Stimulated activated CD4-positive, alpha-beta T cell treated with anti-CD3 and anti-CD28 coated beads, Interleukin-1b, Interleukin-23, amount 100 ng/mL, for 48 hours (primary cell): ENCODE data around the gene STARD3.
"Not testable (repeated sequence)": the region's sequence is repeated elsewhere in the genome, so short reads cannot be mapped to it uniquely, and the experiment has no call there.

Experiments used
- DNase-seq: peaks from one replicate; pipeline ENCODE4 v3.0.0-alpha.2; 2020

The STARD3 gene

DNA sequence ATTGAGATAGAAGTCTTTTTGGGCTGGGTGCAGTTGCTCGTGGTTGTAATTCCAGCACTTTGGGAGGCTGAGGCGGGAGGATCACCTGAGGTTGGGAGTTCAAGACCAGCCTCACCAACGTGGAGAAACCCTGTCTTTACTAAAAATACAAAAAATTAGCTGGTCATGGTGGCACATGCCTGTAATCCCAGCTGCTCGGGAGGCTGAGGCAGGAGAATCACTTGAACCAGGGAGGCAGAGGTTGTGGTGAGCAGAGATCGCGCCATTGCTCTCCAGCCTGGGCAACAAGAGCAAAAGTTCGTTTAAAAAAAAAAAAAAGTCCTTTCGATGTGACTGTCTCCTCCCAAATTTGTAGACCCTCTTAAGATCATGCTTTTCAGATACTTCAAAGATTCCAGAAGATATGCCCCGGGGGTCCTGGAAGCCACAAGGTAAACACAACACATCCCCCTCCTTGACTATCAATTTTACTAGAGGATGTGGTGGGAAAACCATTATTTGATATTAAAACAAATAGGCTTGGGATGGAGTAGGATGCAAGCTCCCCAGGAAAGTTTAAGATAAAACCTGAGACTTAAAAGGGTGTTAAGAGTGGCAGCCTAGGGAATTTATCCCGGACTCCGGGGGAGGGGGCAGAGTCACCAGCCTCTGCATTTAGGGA lies 62.3 kb downstream of the STARD3 start:
- not testable (repeated sequence) for DNase-seq

DNA sequence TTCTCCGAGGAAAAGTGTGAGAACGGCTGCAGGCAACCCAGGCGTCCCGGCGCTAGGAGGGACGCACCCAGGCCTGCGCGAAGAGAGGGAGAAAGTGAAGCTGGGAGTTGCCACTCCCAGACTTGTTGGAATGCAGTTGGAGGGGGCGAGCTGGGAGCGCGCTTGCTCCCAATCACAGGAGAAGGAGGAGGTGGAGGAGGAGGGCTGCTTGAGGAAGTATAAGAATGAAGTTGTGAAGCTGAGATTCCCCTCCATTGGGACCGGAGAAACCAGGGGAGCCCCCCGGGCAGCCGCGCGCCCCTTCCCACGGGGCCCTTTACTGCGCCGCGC lies 62.8 kb downstream of the STARD3 start, which contains the start of gene ERBB2:
TSS of gene ERBB2 (plus strand) at position 247 of the 330 bp plus-strand sequence. CDS start 175 bp downstream, outside the sequence.
- DNase-seq: no peak

DNA sequence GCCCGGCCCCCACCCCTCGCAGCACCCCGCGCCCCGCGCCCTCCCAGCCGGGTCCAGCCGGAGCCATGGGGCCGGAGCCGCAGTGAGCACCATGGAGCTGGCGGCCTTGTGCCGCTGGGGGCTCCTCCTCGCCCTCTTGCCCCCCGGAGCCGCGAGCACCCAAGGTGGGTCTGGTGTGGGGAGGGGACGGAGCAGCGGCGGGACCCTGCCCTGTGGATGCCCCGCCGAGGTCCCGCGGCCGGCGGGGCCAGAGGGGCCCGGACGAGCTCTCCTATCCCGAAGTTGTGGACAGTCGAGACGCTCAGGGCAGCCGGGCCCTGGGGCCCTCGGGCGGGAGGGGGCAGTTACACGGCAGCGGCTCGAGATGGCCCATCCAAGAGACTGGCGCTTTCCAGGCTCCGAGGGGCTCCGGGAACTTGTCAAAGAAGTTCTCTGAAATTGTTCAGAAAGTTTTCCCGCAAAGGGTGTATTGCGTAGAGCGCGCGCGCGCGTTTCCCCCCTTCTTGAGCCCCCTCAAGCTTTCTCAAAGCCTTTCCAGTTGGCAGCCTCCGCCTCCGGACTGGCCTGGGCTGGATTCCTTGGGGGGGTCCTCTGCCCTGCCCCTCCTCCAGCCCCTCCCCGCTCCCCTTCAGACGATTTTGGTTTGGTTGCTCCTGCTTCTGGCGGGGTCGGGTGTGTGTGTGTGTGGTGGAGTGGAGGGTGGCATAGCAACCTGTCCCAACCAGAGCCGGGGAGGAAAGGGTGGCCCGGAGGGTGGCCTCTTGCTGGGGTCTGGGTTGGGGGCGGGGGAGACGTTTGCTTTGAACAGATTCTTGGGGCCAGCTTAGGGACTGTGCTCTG lies 63.4 kb downstream of the STARD3 start:
- no peak for DNase-seq

DNA sequence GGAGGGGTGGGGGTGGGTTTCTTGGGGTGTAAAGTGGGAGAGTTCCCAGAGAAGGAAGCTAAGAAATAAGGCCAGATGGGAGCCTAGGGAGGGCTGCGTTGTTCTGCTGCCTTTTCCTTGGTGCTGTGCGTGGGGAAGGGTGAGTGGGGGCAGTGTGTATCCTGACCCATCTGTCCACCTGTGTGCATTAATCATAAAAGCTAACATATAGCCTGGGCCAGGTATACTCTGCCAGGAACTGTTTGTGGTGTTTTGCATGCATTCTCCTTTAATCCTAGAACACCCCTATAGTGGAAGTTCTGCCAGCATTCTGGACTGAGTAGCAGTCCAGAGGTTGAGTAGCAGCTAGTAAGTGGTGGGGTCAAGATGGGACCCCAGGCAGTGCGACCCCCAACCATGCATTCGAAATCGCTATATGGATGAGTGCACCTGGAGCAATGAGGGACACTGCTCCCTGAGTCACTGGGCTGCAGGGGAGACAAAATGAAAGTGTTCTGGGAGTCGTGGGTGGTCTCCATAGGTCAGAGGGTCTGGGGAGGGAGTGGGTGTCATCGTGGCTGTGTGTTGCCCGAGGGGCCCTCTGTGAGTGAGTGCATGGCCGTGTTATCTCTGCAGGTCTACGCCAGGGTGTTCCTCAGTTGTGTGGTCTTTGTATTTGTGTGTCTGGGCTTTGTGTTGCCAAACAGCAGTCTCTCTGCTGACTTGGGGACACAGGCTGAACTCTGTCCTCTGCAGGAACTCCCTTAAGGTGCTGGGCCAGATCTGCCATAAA lies 64.3 kb downstream of the STARD3 start:
- DNase-seq: no peak

DNA sequence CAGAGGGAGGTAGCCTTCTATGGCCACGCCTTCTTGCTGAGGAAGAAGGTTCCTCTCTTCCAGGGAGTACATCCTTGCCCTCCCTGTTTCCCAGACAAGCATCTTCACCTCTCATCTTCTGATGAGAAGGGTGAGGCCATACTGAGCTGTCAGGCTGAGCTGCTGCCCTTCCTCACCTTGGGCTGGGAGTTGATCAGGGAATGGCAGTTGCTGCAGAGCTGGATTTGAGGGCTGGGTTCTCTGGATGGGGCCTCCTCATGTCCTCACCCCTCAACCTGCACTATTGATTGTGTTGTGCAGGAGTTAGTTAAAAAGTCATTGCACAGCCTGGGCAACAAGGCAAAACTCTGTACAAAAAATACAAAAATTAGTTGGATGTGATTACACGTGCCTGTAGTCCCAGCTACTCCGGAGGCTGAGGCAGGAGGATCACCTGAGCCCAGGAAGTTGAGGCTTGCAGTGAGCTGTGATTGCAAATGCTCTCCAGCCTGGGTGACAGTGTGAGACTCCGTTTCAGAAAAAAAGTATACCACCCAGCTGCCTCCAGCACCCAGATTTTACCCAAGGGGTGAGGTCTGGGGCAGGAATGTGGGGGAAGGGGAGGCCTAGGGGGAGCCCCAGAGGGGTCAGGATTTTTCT lies 65.0 kb downstream of the STARD3 start:
- DNase-seq: no peak

DNA sequence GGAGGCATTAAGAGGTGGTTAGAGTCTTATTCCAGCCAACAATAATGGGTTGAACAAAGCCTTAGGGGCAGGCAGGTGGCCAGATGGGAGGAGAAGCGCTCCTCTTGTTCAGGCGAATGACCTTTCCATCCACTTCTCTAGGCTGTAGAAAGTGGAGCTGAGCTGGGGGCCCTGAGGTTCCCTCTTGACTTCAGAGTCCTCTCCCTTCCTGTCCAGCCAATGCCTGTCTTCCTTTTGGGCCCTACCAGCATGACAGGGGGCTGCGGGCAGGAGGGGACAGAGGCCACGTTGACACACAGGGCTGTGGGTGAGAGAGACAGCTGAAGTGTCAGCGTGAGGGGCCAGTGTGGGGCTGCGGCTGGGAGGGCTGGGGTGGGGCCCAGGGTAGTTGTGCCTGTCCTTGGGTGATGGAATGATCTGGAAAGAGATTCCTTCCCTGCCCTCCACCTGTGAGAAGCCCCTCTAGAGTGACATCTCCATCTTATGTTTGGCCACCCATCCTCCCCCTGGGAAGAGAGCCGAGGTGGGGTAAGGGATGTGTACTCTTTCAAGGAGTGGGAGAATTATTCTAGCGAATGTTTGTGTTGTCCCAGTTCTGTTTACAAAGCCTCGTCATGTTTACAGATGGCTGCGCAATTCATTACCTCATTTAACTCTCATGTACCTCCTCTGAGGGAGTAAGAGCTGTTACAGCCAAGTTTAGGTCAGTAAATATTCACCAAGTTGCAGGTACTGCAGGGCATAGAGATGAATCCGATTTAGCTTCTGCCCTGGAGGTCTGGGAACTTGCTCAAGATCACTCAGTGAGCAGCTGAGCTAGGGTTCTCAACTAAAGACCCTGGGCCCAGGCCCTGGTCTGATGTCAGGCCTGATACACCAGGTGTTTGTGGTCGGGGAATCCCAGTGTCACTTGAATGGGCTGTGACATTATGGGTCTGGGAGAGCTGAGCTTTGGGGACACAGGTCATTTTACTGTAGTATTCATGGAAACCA lies 66.3 kb downstream of the STARD3 start:
- DNase-seq: no peak

DNA sequence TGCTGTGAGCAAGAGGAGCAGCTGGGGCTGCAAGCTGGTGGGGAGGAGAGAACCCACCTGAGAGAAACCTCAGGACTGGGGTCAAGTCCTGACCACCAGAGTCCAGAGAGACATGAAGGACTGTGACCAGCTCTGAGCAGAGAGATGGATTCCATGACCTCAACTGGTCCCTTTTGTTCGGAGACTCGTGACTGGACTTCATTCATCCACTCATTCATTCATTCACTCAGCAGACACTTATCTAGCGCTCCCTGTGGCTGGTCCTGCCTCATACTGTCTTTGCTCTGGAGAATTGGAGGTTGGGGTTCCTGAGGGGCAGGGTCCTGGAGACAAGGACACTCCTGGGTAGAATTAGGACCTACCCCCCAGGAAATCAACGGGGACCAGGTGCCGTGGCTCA lies 67.0 kb downstream of the STARD3 start:
- no peak for DNase-seq

DNA sequence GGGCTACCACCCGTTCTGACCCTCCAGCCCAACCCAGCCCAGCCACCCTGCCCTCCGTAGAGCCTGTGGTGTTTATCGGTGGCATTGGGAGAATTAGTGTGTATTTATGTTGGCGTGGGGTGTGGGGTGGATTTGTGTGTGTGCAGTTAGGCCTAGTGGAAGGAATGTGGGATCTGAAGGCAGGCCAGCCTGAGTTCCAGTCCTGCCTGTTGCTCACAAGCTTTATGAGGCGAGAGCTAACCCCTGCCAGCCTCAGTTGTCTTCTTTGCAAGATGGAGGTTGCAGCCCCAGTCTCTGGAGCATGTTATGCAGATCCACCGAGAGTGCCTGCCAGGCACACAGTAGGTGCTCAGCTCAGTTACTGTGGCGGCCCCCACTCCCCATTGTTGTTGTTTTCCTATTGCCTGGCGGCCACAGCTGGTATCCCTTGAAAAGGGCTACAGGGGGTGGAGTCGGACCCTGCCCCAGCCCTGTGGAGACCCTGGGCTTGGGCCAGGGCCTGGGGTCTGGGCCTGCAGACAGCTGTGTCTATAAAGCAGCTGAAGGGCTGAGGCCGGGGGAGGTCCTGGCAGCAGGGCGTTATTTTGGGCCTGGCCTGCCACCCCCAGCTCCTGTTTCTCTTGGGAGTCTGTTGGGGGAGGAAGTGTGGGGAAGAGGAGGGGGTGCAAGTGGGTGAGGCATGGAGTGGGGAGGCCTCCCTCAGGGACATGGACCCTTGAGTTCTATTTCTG lies 68.0 kb downstream of the STARD3 start:
- no peak for DNase-seq

DNA sequence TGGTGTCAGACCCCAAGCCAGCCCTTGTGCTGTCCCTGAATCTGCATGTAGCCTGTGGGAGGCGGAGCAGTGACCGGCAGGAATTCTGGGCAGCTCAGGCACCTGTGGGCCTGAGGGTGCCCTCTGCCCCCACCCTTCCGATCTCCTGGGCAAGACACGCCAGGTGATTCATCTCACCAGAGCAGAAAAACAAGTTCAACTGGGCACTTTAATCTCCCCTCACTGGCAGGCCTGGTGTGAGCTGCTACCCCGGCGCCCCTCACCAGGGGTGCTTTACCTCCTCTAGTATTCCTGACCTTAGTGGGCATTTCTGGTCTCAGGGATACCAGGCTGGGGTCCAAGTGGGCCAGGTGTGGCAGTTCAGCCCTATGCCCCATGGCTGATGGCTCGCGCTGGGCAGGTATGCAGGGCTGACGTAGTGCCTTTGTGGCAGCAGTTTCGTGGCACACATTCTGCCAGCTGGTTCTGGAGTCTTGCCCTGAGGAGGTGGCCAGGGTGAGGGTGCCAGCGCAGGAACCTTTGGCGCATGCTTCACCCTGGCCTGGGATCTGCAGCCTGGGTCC lies 68.9 kb downstream of the STARD3 start:
- no peak for DNase-seq

DNA sequence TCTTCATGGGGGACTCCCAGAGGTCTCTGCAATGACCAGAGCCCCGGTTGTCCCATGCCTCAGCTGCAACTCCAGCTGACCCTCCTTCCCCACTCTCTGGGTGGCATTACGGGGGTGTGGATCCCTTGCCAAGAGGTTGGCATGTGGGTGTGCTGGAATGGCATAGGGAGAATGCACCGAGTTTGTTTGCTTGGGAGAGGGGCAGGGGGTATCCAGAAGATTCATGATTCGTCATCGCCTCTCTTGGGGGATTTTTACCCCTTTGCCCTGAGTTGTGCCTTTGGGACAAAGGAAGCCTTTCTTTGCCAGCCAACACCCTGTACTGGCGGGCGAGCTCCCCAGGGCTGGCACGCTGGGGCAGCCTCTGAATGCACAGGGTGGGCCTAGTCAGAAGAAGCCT lies 69.4 kb downstream of the STARD3 start:
- no peak for DNase-seq

DNA sequence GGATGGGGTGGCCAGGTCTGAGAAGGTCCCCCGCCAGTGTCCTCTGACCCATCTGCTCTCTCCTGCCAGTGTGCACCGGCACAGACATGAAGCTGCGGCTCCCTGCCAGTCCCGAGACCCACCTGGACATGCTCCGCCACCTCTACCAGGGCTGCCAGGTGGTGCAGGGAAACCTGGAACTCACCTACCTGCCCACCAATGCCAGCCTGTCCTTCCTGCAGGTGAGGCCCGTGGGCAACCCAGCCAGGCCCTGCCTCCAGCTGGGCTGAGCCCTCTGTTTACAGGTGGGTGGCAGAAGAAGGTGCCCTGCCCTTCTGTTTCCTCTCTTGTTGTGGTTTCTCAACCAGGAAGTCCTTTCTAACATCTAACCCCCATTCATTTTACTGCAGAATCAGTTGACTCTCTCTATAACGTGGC lies 70.0 kb downstream of the STARD3 start:
- no peak for DNase-seq

DNA sequence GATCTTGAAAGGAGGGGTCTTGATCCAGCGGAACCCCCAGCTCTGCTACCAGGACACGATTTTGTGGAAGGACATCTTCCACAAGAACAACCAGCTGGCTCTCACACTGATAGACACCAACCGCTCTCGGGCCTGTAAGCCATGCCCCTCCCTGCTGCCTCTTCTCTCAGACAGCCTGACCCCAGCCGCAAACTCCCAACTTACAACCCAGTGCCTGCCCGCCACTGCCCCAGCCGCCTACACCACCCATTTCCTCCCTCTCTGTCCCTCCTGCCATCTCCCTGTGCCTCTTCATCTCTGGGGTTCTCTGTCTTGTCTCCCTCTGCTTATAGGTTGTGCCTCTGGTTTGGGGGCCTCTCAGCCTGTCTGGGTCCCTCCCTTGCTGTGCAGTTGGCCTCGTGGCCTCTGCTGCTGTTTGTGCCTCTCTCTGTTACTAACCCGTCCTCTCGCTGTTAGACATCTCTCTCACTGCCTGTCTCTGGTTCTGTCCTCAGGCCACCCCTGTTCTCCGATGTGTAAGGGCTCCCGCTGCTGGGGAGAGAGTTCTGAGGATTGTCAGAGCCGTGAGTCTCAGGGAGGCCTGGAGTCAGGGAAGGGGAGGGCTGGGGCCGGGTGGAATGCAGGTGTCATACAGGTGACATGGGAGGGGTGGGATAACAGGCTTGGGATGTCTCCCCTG lies 72.5 kb downstream of the STARD3 start:
- no peak for DNase-seq

DNA sequence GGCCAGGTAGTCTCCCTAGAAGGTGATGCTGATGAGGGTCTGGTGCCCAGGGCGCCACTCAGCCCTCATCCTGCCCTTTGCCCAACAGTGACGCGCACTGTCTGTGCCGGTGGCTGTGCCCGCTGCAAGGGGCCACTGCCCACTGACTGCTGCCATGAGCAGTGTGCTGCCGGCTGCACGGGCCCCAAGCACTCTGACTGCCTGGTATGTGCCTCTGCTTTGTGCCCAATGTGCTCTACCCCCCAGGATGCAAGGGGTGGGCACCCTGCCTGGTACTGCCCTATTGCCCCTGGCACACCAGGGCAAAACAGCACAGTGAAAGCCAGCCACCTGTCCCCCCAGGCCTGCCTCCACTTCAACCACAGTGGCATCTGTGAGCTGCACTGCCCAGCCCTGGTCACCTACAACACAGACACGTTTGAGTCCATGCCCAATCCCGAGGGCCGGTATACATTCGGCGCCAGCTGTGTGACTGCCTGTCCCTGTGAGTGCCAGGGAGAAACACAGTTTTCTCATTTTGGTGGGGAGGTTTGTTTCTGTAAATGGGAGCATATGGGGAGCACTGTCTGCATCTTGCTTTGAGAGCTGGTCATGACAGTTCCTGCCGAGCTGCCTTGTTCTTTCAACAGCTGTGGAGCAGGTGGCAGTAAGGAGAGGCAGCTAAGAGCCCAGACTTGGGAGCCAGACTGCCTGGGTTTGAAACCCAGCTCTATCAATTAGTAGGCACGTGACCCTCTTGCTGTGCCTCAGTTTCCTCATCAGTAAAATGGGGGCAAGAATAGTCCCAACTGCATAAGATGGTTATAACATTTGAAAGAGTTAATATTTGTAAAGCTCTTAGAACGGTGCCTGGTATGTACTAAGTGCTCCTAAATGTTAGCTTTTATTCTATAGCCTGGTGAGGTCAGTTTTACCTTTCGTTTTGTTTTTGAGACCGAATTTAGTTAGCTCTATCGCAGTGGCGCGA lies 73.3 kb downstream of the STARD3 start:
- DNase-seq: no peak

DNA sequence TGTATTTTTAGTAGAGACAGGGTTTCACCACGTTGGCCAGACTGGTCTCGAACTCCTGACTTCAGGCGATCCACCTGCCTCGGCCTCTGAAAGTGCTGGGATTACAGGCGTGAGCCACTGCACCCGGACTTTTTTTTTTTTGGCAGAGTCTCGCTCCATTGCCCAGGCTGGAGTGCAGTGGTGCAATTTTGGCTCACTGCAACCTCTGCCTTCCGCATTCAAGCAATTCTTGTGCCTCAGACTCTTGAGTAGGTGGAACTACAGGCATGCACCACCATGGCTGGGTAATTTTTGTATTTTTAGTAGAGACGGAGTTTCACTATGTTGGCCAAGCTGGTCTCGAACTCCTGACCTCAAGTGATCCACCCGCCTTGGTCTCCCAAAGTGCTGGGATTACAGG lies 74.1 kb downstream of the STARD3 start:
- not testable (repeated sequence) for DNase-seq

DNA sequence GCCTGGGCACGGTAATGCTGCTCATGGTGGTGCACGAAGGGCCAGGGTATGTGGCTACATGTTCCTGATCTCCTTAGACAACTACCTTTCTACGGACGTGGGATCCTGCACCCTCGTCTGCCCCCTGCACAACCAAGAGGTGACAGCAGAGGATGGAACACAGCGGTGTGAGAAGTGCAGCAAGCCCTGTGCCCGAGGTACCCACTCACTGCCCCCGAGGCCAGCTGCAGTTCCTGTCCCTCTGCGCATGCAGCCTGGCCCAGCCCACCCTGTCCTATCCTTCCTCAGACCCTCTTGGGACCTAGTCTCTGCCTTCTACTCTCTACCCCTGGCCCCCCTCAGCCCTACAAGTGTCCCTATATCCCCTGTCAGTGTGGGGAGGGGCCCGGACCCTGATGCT lies 74.9 kb downstream of the STARD3 start:
- no peak for DNase-seq
